CD14-positive monocyte (primary cell): ENCODE measurements around the gene MMAB. TPM values are rescaled to one million over a fixed set of nuclear protein-coding genes. Genes with fewer than 3 reads are reported as not detected.

Source experiments
- DNase-seq, 3 donors: peaks; one replicate each; pipeline ENCODE4 v3.0.0-alpha.2; 2011 to 2022
- H2AFZ ChIP-seq: 2 replicates; pipeline ENCODE4 v1.6.0; 2012; ENCODE audit warnings: mild to moderate bottlenecking, low read depth, low read length, inconsistent platforms; ENCODE audit not compliant: insufficient read depth, poor library complexity, severe bottlenecking
- H3K27ac ChIP-seq, 2 donors: 1 replicate in 1 of 2; 2 replicates in 1 of 2; pipeline ENCODE4 v1.5.1; 2012 to 2013; ENCODE audit warnings: low read length in 2 of 2, control low read depth in 1 of 2, inconsistent platforms in 1 of 2, low read depth in 1 of 2, mild to moderate bottlenecking in 1 of 2
- H3K27me3 ChIP-seq, 2 donors: one replicate each; pipeline versions ENCODE4 v1.6.0 to v1.6.1; 2011 to 2013; ENCODE audit warnings: low read length in 2 of 2; ENCODE audit not compliant: control insufficient read depth in 2 of 2, insufficient read depth in 2 of 2
- H3K36me3 ChIP-seq, 2 donors: replicated peaks in 1 of 2; 1 replicate in 1 of 2; 2 replicates in 1 of 2; pipeline versions ENCODE4 v1.5.1 to v1.6.1; 2012 to 2013; ENCODE audit warnings: low read length in 2 of 2, control low read depth in 1 of 2, inconsistent platforms in 1 of 2, mild to moderate bottlenecking in 1 of 2; ENCODE audit not compliant: insufficient read depth in 2 of 2, control insufficient read depth in 1 of 2
- H3K4me1 ChIP-seq, 2 donors: 1 replicate in 1 of 2; 2 replicates in 1 of 2; pipeline versions ENCODE4 v1.5.1 to v1.6.1; 2012 to 2013; ENCODE audit warnings: low read length in 2 of 2, control low read depth in 1 of 2, inconsistent platforms in 1 of 2, mild to moderate bottlenecking in 1 of 2, moderate library complexity in 1 of 2; ENCODE audit not compliant: insufficient read depth in 2 of 2, control insufficient read depth in 1 of 2
- H3K4me2 ChIP-seq: replicated peaks from 2 replicates; pipeline ENCODE3; 2012; ENCODE audit warnings: low read length, moderate library complexity, mild to moderate bottlenecking; ENCODE audit not compliant: poor library complexity, severe bottlenecking; ENCODE audit errors: extremely low read depth
- H3K4me3 ChIP-seq, 3 experiments: fragments of 200-600 bp in 1 of 3; sonication (generic) in 1 of 3; replicated peaks in 1 of 3; 1 replicate in 2 of 3; 2 replicates in 1 of 3; pipeline ENCODE4 v1.5.1; 2011 to 2013; ENCODE audit warnings: low read length in 3 of 3, mild to moderate bottlenecking in 3 of 3, control low read depth in 2 of 3, low read depth in 2 of 3, inconsistent platforms in 1 of 3, moderate library complexity in 1 of 3
- H3K79me2 ChIP-seq: 2 replicates; pipeline ENCODE4 v1.6.0; 2012; ENCODE audit warnings: mild to moderate bottlenecking, control low read depth, inconsistent platforms, low read length, moderate library complexity; ENCODE audit not compliant: insufficient read depth
- H3K9ac ChIP-seq: 2 replicates; pipeline ENCODE4 v1.6.0; 2017; ENCODE audit warnings: low read length, mild to moderate bottlenecking; ENCODE audit not compliant: insufficient read depth, poor library complexity, severe bottlenecking
- H3K9me3 ChIP-seq, 2 donors: replicated peaks in 1 of 2; 1 replicate in 1 of 2; 2 replicates in 1 of 2; pipeline versions ENCODE4 v1.5.1 to v1.6.1; 2012 to 2013; ENCODE audit warnings: low read length in 2 of 2, control low read depth in 1 of 2; ENCODE audit not compliant: control insufficient read depth in 1 of 2, insufficient read depth in 1 of 2
- H4K20me1 ChIP-seq: 2 replicates; pipeline ENCODE4 v1.6.0; 2012; ENCODE audit warnings: mild to moderate bottlenecking, low read length, control low read depth, moderate library complexity; ENCODE audit not compliant: insufficient read depth
- H3K27ac Mint-ChIP-seq, 7 donors: one replicate each; pipeline ENCODE4 v1.8.0; 2020; ENCODE audit warnings: mild to moderate bottlenecking in 7 of 7, mixed read lengths in 7 of 7, moderate library complexity in 6 of 7, inconsistent platforms in 2 of 7
- H3K27me3 Mint-ChIP-seq, 3 donors: one replicate each; pipeline ENCODE4 v1.8.0; 2021 to 2022; ENCODE audit warnings: low read depth in 3 of 3, mild to moderate bottlenecking in 3 of 3, mixed read lengths in 3 of 3, moderate library complexity in 3 of 3, inconsistent platforms in 1 of 3
- H3K36me3 Mint-ChIP-seq, 2 donors: one replicate each; pipeline ENCODE4 v1.8.0; 2020; ENCODE audit warnings: mixed read lengths in 2 of 2, inconsistent platforms in 1 of 2, mild to moderate bottlenecking in 1 of 2
- H3K4me1 Mint-ChIP-seq: one replicate; pipeline ENCODE4 v1.8.0; 2020; ENCODE audit warnings: mild to moderate bottlenecking, mixed read lengths
- H3K4me3 Mint-ChIP-seq, 2 donors: one replicate each; pipeline ENCODE4 v1.8.0; 2020; ENCODE audit warnings: mild to moderate bottlenecking in 2 of 2, mixed read lengths in 2 of 2, moderate library complexity in 1 of 2
- H3K9me3 Mint-ChIP-seq, 7 donors: one replicate each; pipeline ENCODE4 v1.8.0; 2020 to 2022; ENCODE audit warnings: mixed read lengths in 7 of 7, mild to moderate bottlenecking in 6 of 7, moderate library complexity in 6 of 7, inconsistent platforms in 2 of 7
- WGBS: methylation state at CpG from one replicate; pipeline ENCODE4 v1.1.5; 2013; ENCODE audit warnings: missing lambda C conversion rate; ENCODE audit not compliant: insufficient coverage; 5-methylcytosine and 5-hydroxymethylcytosine counted together
- intact Hi-C, 2 donors: fragments of 100-400 bp; cut with micrococcal nuclease; formaldehyde crosslinking; loops; one replicate each; pipeline versions ENCODE4 v1.15.0 to v1.15.1; 2023
- polyA plus RNA-seq, 3 donors: library from polyadenylated mRNA; depleted of rRNA in 1 of 3; unstranded in 2 of 3; stranded (reverse) in 1 of 3; fragments of 300-500 nt in 2 of 3; fragments of >200 nt in 1 of 3; fragmentation: Illumina TruSeq in 2 of 3; gene quantifications; 1 replicate in 2 of 3; 2 replicates in 1 of 3; pipeline ENCODE4 v1.2.3, GENCODE V29; 2012 to 2021
- TF ChIP-seq, protein P1 (sequence below): fragments of 200-600 bp; IDR thresholded peaks from one replicate; pipeline ENCODE4 v1.8.0; 2022; ENCODE audit warnings: antibody characterized with exemption, mild to moderate bottlenecking

MMAB gene
- polyA plus RNA-seq, 3 donors = 5.0 to 15.6 (median 12.4) TPM

DNA sequence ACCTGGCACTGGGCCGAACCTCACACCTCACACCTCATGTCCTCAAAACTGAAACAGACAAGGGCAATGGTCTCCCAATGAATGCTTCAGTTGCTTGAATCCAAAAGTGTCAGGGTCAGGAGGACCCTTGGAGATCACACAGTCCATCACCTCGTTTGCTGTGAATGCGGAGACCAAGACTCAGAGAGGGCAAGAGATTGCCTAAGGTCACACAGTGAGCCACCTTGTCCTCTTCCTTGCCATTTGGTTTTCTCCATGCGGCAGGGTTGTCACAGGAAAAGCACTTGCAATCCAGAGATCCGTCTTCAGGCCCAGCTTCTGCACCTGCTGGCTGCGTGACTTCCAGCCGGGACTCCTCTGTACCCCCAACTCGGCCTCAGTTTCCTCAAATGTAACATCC is 28.3 kb upstream of the MMAB start:
- H3K27ac ChIP-seq = no peak overlapping the region
- Mint-ChIP-seq H3K9me3 (peaks cover 0 to 2% (median 0%) of the 10 kb centered on the region in 7 donors), H3K4me3 (no peak overlapping the region), H3K27ac (no peak overlapping the region), H3K4me1 (peaks cover 6% of the 10 kb centered on the region), H3K36me3 (peaks cover 0 to 8% of the 10 kb centered on the region in 2 donors), H3K27me3 (peaks cover 7 to 24% (median 16%) of the 10 kb centered on the region in 3 donors)
- H3K4me3 ChIP-seq = no peak overlapping the region
- no peak overlapping the region for H3K9ac ChIP-seq
- DNase-seq = no peak
- no peaks in the 10 kb centered on the region for H3K9me3 ChIP-seq
- H2AFZ ChIP-seq = no peak overlapping the region
- WGBS = 95% methylated on average over 8 of the region's 8 CpGs
- H4K20me1 ChIP-seq = no peaks in the 10 kb centered on the region
- H3K4me1 ChIP-seq = no peaks in the 10 kb centered on the region
- intact Hi-C loops = no loop called here
- no peaks in the 10 kb centered on the region for H3K79me2 ChIP-seq
- peaks cover 0 to 5% of the 10 kb centered on the region in 2 donors for H3K27me3 ChIP-seq
- TF ChIP-seq, protein P1, sequence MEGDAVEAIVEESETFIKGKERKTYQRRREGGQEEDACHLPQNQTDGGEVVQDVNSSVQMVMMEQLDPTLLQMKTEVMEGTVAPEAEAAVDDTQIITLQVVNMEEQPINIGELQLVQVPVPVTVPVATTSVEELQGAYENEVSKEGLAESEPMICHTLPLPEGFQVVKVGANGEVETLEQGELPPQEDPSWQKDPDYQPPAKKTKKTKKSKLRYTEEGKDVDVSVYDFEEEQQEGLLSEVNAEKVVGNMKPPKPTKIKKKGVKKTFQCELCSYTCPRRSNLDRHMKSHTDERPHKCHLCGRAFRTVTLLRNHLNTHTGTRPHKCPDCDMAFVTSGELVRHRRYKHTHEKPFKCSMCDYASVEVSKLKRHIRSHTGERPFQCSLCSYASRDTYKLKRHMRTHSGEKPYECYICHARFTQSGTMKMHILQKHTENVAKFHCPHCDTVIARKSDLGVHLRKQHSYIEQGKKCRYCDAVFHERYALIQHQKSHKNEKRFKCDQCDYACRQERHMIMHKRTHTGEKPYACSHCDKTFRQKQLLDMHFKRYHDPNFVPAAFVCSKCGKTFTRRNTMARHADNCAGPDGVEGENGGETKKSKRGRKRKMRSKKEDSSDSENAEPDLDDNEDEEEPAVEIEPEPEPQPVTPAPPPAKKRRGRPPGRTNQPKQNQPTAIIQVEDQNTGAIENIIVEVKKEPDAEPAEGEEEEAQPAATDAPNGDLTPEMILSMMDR = no peak
- no peak overlapping the region for H3K4me2 ChIP-seq
- no peaks in the 10 kb centered on the region for H3K36me3 ChIP-seq

DNA sequence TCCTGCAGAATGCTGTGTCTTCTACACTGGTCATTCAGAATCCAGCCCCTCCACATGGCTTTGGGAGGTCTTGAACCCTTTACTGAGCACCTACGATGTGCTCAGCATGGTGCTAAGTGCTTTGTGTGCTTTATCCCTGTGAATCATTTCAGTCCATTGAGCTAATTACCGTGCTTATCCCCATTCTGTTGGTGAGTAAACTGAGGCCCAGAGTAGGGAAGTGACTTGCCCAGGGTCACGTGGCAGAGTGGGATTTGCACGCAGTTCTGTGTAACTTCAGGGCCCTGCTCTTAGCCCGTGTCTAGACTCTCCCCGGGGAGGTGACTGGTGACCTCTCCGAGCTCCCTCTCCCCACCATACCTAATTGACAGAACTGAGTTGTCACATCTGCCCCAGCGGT is 27.7 kb upstream of the MMAB start:
- no peak overlapping the region for H3K4me3 ChIP-seq
- no peaks in the 10 kb centered on the region for H3K36me3 ChIP-seq
- Mint-ChIP-seq H3K36me3 (peaks cover 0 to 11% of the 10 kb centered on the region in 2 donors), H3K4me3 (no peak overlapping the region), H3K9me3 (peaks cover 0 to 2% (median 0%) of the 10 kb centered on the region in 7 donors), H3K27me3 (peaks cover 7 to 21% (median 16%) of the 10 kb centered on the region in 3 donors), H3K4me1 (peaks cover 6% of the 10 kb centered on the region), H3K27ac (peak overlapping the region in 1 of 7 donors; percentile 0)
- no peak overlapping the region for H3K4me2 ChIP-seq
- H3K4me1 ChIP-seq = peaks cover under 1 to 4% of the 10 kb centered on the region in 2 donors
- DNase-seq = no peak
- H3K27ac ChIP-seq = no peak overlapping the region
- H3K79me2 ChIP-seq = no peaks in the 10 kb centered on the region
- H3K9ac ChIP-seq = no peak overlapping the region
- no peaks in the 10 kb centered on the region for H4K20me1 ChIP-seq
- WGBS = 91% methylated on average over 8 of the region's 8 CpGs
- H3K9me3 ChIP-seq = no peaks in the 10 kb centered on the region
- intact Hi-C loops = no loop called here
- no peak overlapping the region for H2AFZ ChIP-seq
- TF ChIP-seq, protein P1 = no peak
- H3K27me3 ChIP-seq = no peaks in the 10 kb centered on the region
